ENCODE data around the gene NBPF10.
"Not testable (repeated sequence)": the region's sequence is repeated elsewhere in the genome, so short reads cannot be mapped to it uniquely, and the experiment has no call there.

Gene NBPF10, protein sequence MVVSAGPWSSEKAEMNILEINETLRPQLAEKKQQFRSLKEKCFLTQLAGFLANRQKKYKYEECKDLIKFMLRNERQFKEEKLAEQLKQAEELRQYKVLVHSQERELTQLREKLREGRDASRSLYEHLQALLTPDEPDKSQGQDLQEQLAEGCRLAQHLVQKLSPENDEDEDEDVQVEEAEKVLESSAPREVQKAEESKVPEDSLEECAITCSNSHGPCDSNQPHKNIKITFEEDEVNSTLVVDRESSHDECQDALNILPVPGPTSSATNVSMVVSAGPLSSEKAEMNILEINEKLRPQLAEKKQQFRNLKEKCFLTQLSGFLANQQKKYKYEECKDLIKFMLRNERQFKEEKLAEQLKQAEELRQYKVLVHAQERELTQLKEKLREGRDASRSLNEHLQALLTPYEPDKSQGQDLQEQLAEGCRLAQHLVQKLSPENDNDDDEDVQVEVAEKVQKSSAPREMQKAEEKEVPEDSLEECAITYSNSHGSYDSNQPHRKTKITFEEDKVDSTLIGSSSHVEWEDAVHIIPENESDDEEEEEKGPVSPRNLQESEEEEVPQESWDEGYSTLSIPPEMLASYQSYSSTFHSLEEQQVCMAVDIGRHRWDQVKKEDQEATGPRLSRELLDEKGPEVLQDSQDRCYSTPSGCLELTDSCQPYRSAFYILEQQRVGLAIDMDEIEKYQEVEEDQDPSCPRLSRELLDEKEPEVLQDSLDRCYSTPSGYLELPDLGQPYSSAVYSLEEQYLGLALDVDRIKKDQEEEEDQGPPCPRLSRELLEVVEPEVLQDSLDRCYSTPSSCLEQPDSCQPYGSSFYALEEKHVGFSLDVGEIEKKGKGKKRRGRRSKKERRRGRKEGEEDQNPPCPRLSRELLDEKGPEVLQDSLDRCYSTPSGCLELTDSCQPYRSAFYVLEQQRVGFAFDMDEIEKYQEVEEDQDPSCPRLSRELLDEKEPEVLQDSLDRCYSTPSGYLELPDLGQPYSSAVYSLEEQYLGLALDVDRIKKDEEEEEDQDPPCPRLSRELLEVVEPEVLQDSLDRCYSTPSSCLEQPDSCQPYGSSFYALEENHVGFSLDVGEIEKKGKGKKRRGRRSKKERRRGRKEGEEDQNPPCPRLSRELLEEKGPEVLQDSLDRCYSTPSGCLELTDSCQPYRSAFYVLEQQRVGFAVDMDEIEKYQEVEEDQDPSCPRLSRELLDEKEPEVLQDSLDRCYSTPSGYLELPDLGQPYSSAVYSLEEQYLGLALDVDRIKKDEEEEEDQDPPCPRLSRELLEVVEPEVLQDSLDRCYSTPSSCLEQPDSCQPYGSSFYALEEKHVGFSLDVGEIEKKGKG (N-terminal part only)

GRCh38 chr1:146144465-146144864, at the start of gene NBPF10:
Gene NBPF10 (minus strand): TSS chr1:146144804. CDS start chr1:146144769, 35 bp downstream.
- not testable (repeated sequence) for DNase-seq (ENCODE audit: low read depth in 4 of 4, low spot score in 1 of 4)

GRCh38 chr1:146174531-146174930, 29.9 kb upstream of the NBPF10 start:
- not testable (repeated sequence) for DNase-seq (ENCODE audit: low read depth in 4 of 4, low spot score in 1 of 4)

DNA sequence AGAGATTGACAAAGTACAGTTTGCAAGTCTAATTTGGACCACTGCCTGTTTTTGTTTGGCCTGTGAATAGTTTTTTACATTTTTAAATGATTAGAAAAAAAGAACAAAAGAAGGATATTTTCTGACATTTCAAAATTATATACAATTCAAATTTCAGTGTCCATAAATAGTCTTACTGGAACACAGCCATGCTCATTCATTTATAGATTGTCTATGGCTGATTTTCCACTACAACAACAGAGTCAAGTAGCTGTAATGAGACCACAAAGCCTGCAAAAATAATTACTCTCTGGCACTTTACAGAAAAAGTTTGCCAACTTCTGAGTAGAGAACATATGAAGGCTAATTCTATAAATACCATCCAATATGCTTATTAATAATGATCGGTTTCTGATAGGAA, 23.1 kb upstream of the NBPF10 start:
- DNase-seq (ENCODE audit: low read depth in 4 of 4, low spot score in 1 of 4): not testable (repeated sequence)

GRCh38 chr1:146167273-146167672, 22.7 kb upstream of the NBPF10 start:
- not testable (repeated sequence) for DNase-seq (ENCODE audit: low read depth in 4 of 4, low spot score in 1 of 4)

Data from stimulated activated CD4-positive, alpha-beta T cell treated with anti-CD3 and anti-CD28 coated beads, Interleukin-1b, Interleukin-23, amount 100 ng/mL, for 24 hours (primary cell).